NCI-H1436 (cell line): ENCODE data around the gene GRK4.
"Not testable (repeated sequence)": the region's sequence is repeated elsewhere in the genome, so short reads cannot be mapped to it uniquely, and the experiment has no call there.

Experiments
- DNase-seq: peaks from one replicate; lab custom pipeline; 2025; lab: John Stamatoyannopoulos, UW

GRK4 gene

DNA sequence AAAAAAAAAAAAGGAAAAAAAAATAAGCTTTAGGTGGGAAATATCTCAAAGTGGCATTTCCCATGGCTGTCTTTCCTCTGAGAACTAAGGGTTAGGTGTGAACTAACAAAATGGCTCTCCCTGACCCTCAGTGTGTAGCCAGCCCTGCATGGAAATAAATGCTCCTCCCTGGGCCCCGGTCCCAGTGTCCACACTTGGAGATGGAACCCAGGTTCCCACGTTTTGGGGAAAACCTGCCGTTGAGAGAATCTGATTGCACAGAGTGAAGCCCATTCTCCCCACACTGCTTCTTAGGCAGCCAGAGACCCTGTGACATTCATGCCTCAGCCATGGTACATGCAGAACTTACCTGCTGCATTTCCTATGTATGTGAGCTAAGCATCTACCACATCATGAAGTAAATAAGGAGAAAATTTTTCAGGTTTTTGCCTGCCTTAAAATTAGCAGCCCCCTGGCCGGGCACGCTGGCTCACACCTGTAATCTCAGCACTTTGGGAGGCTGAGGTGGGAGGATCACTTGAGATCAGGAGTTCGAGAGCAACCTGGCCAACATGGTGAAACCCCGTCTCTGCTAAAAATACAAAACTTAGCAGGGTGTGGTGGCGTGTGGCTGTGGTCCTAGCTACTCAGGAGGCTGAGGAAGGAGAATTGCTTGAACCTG lies 76.5 kb downstream of the GRK4 start:
- no peak for DNase-seq

GRCh38 chr4:3040452-3041191 lies 77.3 kb downstream of the GRK4 start:
- no peak for DNase-seq

DNA sequence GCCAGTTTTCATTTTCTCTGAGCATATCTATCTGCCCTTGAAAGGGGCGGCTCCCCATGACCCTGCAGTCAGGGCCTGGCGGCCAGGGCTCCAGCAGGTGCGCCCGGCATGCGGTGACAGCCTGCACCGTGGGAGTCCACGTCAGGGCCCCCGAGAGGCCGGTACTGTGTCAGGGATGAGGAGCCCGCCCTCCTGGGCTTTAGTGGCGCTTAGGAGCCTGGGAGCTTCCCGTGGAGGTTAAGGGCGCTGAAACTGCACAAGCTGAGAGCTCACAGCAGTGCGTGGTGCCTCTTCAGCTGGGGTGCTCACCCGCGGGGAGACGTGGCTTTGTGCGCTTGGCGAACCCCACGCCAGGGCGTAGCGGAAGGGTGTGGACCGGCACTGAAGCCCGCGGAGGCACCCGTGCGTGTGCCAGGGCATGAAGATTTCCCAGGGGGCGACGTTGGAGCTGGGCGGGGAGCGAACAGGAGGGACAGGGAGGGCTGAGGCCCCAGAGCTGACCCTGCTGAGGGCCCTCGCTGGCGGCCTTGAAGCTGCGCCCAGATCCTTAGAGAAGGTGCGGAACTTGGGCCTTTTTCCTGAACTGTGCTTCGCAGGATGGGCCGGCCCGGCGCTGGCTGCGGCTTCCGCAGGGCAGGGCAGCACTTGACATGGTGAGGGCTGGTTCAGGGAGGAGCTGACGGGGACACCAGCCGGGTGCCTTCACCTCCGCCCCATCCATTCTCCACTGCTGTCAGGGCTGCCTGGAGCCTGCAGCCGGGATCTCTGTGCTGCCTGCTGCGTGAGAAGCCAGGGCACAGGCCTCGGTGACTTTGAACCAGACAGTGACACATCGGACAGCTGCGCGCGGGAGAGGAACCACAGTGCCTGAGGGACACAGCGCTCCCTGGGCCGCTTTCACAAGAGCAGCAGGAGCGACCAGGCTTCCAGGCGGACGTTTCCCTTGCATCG lies 78.1 kb downstream of the GRK4 start:
- no peak for DNase-seq

GRCh38 chr4:3042226-3042625 lies 78.9 kb downstream of the GRK4 start:
- DNase-seq, result no peak

GRCh38 chr4:3043282-3044020 lies 80.1 kb downstream of the GRK4 start:
- DNase-seq, result no peak

DNA sequence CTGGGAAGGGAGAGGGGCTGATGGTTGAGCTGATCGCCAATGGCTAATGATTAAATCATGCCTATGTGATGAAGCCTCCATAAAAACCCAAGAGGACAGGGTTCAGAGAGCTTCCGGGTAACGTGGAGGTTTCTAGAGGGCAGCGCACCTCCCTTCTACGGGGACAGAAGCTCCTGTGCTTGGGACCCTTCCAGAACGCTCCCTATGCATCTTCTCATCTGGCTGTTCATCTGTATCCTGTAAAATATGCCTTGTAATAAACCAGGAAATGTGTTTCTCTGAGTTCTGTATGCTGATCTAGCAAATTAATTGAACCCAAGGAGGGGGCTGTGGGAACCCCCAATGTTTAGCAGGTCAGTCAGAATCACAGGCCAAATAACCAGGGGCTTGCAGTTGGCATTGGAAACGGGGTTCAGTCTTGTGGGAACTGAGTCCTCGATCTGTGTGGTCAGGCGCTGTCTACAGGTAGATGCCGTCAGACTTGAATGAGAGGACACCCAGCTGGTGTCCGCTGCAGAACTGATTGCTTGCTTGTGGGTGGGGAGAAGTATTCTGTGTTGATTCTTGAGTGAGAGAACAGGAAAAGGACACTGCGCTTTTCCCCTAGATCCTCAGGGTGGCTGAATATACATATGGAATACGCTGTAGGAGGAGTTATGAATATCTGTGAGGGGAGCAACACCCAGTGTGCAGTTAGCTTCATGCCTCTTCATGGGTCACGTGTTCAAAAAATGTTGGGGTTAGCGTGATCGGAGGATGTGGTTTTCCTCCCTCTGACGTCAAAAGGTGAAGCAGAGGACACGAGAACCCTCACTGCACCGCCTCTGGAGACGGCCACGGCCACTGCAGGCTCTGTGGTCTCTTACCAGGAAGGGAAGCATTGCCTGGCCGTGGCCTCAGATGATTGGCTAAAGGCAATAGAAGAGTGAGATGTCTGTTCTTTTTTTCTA lies 81.8 kb downstream of the GRK4 start:
- DNase-seq, result no peak

DNA sequence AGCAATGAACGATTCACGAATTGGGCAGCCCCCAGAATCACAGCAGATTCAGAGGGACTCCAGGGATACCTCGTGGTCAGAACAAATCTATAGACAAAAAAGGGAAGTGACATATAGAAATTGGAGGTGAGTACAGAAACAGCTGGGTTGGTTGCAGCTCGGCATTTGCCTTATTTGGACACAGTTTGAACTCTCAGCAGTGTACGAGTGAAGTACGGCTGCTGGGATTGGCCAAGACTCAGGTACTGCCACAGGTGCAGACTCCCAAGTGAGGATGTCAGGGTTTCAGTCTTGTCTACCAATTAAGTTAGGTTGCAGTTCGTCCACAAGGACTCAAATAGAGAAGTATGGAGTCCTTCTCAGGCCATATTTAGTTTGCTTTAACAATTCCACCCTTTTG lies 82.8 kb downstream of the GRK4 start:
- DNase-seq, result no peak

DNA sequence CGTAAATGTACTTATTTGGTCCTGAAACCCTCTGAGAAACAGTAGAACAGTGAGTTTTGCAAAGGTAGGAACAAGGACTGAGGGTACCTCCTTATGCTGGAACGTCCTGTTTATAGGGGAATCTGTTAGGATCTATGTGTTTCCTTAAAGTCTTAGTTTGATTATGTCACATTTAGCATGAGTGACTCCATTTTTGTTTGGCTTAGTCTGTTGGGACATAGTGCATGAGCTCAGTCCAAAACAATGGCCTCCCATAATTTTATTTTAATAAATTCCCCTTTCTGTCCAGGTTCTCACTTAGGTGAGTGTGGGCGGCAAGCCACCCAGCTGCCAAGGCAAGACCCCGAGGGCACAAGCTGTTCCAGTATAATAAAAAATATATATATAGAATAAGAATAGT lies 83.3 kb downstream of the GRK4 start:
- no peak for DNase-seq

DNA sequence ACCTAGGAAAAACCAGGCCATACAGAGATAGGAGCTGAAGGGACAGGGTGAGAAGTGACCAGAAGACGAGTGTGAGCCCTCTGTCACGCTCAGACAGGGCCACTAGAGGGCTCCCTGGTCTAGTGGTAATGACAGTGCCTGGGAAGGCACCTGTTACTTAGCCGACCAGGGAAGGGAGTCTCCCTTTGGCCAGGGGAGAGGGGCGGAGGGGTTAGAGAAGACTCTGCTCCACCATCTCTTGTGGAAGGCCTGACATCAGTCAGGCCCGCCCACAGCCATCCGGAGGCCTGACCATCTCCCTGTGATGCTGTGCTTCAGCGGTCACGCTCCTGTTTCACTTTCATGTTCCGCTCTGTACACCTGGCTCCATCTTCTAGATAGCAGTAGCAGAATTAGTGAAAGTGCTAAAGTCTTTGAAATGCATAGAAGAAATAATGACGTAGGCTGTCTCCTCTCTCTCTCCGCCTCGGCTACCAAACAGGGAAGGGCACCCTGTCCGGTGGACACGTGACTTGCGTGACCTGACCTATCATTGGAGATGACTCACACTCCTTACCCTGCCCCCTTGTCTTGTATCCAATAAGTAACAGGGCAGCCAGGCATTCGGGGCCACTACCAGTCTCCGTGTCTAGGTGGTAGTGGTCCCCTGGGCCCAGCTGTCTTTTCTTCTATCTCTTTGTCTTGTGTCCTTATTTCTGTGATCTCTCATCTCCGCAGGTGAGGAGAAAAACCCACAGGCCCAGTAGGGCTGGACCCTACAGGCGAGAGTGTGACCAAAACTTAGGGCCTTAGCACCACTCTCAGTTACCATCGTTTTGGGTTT lies 84.3 kb downstream of the GRK4 start:
- DNase-seq, result peak; percentile 23

- not testable (repeated sequence) for DNase-seq
Measured at GRCh38 chr4:3051141-3051897, 87.9 kb downstream of the GRK4 start.

- DNase-seq, result no peak
Measured at GRCh38 chr4:3054169-3054759, 90.9 kb downstream of the GRK4 start.

DNA sequence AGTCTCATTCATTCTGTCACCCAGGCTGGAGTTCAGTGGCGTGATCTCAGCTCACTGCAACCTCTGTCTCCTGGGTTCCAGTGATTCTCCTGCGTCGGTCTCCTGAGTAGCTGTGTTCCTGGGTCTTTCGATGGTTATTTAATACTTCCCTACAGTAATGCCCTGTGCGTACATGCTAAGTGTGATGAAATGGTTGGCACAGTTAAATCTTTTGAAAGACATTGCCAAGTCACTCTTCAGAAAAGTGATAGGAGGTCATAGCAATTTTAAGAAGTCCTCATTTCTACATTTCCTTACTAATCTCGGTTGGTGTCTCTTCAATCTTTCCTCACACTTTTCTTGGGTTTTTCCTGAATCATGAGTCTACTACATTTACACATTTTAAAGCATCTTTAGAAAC lies 96.6 kb downstream of the GRK4 start:
- no peak for DNase-seq

- no peak for DNase-seq
Measured at GRCh38 chr4:3060946-3061345, 97.6 kb downstream of the GRK4 start.

- DNase-seq, result no peak
Measured at GRCh38 chr4:3062471-3062870, 99.1 kb downstream of the GRK4 start.

GRCh38 chr4:3065551-3065950 lies 102.2 kb downstream of the GRK4 start:
- no peak for DNase-seq

DNA sequence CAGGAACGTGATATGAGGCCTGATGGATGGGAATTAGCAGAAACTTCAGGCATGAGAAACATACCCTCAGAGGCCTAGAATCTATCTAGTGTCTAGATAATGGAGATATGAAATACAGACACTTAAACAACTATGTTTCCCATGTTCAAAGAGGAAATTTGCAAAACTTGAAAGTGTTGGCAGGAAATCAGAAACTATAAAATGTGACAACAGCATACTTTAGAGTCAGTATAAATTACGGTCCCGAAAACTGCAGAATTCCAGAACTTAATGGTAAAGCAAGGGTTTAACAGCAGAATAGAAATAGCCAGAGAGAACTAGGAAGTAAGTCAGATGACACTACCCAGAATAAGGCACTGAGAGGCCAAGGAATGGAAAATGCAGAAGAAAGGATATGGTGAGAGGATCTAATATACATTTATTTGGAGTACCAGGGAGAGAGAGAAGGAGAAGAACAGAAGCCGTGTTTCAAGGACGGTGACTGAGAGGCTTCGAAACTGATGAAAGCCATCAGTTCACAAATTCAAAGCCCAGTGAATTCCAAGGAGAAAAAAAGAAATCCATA lies 103.5 kb downstream of the GRK4 start:
- no peak for DNase-seq

DNA sequence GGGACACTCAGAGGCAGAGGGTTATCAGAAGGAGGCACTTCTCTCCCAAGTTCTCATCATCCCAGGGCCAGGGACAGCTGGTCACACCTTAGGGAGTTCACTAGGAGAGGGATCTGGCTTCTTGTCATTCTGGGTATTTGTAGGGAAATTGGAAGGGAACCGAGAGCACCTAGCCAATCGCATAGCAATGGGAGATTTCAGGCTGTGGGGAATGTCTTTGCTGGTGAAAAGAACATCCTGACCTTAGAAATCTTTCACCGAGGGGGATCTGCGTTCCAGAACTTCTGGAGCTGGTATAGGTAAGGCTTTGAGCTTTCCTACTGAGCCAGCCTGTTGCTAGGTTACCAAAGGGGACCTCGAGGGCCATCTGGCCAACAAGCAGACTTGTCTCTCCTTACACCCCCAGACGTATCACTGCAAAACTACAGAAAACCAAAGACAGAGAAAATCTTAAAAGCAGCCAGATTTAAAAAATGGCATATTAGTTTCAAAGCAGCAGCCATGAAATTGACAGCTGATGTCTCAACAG lies 104.2 kb downstream of the GRK4 start:
- DNase-seq, result no peak

DNA sequence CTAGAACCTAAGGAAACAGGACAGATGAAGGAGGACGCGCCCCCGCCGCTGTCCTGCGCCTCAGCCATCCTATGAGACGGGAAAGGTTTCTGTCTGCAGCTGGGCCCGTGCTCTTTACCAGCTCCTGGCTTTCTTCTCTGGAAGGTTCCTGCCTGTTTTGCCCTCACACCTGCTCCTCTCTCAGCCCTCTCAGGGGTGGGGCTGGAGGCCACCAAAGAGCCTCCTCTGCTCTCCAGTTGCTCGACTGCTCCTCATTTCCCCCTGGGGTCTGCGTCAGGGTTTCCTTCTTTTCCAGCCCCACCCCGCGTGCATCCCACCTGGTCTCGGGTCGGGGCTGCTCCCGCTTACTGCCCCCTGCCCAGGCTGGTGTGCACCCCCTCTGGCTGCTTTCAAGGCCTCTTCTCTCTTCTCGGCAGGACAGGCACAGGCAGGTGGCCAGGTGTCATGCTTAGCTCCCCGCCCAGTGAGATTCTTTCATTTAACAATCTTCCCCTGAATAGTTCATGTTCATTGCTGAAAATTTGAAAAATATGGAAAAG lies 106.4 kb downstream of the GRK4 start:
- DNase-seq, result no peak
